Posterior vena cava (tissue), 2 donors: Measurements from ENCODE around the gene CELA1. TPM values are rescaled to one million over a fixed set of nuclear protein-coding genes. Genes with fewer than 3 reads are reported as not detected.
"Not testable (repeated sequence)": the region's sequence is repeated elsewhere in the genome, so short reads cannot be mapped to it uniquely, and the experiment has no call there.

Experiments
- DNase-seq: peaks from one replicate; pipeline ENCODE4 v3.0.0-alpha.2; 2020; ENCODE audit warnings: low spot score
- intact Hi-C, 2 donors: fragments of 100-400 bp; cut with DNase I; formaldehyde crosslinking; loops; one replicate each; pipeline versions ENCODE4 v1.14.1 to v1.14.2; 2022 to 2023
- total RNA-seq, 2 donors: library from RNA; stranded (reverse); fragmentation: NEBNext Ultra II Directional; extraction: Animal tissue kit (Norgen Biotek cat#: 25700); gene quantifications; one replicate each; pipeline ENCODE4 v1.2.1, GENCODE V29; 2021
- donor health status: DM: yes; HTN: yes; CAD: no.
- donor health status: DM: yes; HTN: yes; CAD: no.

The CELA1 gene
- total RNA-seq, 2 donors from 2014 or later: not detected

DNA sequence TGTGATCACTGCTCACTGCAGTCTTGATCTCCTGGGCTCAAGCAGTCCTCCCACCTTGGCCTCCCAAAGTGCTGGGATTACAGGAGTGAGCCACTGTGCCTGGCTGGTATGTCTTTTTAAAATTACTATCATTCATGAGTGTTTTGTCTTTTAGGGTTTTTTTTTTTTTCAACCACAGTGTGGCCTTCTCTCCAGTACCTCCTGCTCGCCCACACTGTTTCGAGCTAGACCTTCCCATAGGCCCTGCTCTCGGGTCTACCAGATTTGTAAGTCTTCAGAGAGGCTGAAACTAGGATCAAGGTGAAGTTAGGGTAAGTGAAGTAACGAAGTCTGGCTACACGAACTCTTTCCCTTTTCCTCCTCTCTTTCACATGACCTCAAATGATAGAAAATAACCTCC, 24.0 kb downstream of the CELA1 start:
- DNase-seq: no peak
- intact Hi-C loops: no loop called here

GRCh38 chr12:51321882-51322281, 24.6 kb downstream of the CELA1 start:
- DNase-seq: no peak
- intact Hi-C loops: no loop called here

- no peak for DNase-seq
- intact Hi-C loops: no loop called here
These were observed 25.7 kb downstream of the CELA1 start for GRCh38 chr12:51320695-51321320.

- no peak for DNase-seq
- intact Hi-C loops: no loop called here
These were observed 26.2 kb downstream of the CELA1 start for GRCh38 chr12:51320311-51320694.

DNA sequence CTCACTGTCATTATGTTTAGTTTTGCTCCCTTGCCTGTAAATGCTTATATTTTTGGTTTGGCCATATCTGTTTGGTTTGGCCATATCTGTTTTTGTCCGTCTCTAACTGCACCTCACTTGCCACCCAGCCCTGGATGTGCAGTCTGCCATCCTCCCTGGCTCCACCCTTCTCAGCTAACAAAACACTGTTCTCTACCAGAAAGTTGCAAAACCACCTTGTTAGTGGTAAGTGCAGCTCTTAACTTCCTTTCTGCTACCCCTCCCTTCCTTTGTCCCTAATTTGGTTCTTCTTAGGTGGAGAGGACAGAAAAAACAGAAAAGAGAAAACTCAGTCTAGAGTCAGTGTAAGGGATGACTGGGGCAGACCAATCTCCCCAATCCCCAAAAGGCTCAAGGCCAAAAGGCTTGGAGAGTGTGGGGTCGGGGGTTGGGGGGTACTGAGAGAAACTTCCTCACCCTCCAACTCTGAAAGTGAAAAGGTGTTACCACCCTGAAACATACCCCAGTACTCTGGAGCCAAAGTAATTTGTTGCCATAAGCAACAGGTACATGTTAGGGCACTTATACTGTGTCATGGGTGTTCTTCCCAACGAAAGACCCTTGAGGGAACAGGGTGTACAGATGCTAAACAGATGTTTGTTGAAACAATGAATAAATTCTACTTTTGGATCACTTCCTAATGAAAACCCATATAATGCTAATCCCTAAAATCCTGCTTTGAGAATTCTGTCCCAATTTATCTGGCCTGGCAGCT, 27.5 kb downstream of the CELA1 start:
- intact Hi-C loops: no loop called here
- DNase-seq: no peak

GRCh38 chr12:51318057-51318806, 28.2 kb downstream of the CELA1 start:
- intact Hi-C loops, DNase-seq: not testable (repeated sequence)

DNA sequence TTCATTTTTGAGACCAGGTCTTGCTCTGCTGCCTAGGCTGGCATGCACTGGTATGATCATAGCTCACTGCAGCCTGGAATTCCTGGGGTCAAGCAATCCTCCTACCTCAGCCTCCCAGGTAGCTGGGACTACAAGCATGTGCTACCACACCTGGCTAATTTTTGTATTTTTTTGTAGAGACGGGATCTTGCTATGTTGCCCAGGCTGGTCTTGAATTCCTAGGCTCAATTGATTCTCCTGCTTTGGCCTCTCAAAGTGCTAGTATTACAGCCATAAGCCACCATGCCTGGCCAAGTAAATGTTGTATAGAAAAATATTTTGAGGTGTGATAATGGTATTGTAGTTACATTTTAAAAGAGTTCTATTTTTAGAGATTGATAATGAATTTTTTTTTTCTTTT, 35.1 kb downstream of the CELA1 start:
- intact Hi-C loops: no loop called here
- no peak for DNase-seq

DNA sequence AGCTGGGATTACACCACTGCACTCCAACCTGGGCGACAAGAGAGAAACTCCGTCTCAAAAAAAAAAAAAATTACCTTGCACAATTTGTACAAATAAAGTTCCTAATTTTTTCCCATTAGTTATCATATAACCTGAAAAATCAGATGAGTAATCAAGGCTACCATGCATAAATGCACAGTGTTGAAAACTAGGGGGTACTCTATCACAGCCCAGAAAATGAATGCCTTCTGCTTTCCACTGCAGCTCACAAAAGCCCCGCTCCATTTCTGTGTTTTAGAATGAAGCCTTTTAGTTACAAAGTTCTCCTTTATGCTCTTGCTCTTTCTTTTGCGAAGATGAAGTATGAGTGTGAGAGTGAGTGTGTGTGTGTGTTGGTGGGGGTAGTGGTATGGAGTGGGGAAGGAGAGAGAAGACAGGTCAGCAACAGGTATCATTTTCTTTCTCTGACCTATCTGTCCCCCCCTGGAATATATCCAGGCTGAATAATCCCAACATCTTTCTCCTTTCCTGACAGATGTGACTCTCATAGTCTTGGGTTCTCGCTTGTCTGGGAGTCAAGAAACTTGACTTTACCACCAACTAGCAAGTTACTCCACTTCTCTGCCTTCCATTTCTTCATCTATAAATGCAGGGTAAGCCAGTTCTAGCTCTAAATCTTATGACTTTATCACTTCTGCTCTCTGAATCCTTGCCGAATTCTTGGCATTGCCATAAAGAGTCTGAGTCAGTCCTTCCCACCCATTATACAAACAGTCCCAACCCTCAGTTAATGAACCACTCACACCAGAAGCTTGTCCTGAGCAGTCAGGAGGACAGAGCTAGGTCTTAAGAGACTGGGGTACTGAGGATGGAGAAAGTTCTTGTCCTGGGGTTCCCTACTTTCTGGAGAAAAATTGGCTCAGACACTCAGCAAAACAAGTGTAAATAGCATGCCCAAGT, 38.6 kb downstream of the CELA1 start:
- intact Hi-C loops: no loop called here

DNA sequence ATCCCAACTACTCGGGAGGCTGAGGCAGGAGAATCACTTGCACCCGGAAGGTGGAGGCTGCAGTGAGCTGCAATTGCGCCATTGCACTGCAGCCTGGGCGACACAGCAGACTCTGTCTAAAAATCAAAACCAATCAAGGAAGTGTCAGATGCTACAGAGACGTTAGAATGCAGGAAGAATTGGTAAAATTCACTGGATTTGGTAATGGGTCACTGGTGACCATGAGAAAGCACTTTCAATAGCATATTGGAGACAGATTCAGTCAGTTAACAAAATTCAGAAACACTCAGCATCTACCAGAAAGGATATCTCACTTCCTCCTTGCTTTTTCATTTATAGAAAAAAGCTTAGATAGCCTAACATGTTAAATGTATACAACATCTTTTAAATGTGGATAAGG, 40.0 kb downstream of the CELA1 start:
- intact Hi-C loops: no loop called here
- no peak for DNase-seq

More for the DNA sequence above, 38.6 kb downstream of the CELA1 start:
- no peak for DNase-seq

DNA sequence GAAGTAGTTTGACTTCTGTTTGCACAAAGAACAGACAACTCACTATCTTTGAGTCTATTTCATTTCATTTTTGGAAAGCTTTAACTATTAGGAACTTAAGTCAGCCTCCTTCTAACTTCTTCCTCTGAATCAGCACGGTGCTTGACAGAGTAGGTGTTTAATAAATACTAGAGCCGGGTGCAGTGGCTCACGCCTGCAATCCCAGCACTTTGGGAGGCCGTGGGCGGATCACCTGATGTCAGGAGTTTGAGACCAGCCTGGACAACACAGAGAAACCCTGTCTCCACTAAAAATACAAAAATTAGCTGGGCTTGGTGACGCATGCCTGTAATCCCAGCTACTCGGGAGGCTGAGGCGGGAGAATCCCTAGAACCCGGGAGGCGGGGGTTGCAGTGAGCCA, 45.7 kb downstream of the CELA1 start:
- DNase-seq, intact Hi-C loops: not testable (repeated sequence)

GRCh38 chr12:51295651-51296050, 50.8 kb downstream of the CELA1 start:
- intact Hi-C loops: no loop called here
- no peak for DNase-seq

DNA sequence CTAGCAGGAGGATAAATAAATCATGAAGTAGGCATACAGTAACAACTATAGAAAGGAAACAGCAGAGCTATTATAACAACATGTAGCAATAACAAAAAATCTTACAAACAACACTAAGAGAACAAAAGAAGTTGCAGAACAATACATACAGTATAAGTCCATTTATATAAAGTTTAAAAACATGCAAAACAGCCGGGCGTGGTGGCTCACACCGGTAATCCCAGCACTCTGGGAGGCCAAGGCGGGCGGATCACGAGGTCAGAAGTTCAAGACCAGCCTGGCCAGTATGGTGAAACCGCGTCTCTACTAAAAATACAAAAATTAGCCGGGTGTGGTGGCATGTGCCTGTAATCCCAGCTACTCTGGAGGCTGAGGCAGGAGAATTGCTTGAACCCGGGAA, 52.4 kb downstream of the CELA1 start:
- intact Hi-C loops, DNase-seq: not testable (repeated sequence)

GRCh38 chr12:51293696-51294095, 52.8 kb downstream of the CELA1 start:
- intact Hi-C loops: no loop called here
- no peak for DNase-seq

DNA sequence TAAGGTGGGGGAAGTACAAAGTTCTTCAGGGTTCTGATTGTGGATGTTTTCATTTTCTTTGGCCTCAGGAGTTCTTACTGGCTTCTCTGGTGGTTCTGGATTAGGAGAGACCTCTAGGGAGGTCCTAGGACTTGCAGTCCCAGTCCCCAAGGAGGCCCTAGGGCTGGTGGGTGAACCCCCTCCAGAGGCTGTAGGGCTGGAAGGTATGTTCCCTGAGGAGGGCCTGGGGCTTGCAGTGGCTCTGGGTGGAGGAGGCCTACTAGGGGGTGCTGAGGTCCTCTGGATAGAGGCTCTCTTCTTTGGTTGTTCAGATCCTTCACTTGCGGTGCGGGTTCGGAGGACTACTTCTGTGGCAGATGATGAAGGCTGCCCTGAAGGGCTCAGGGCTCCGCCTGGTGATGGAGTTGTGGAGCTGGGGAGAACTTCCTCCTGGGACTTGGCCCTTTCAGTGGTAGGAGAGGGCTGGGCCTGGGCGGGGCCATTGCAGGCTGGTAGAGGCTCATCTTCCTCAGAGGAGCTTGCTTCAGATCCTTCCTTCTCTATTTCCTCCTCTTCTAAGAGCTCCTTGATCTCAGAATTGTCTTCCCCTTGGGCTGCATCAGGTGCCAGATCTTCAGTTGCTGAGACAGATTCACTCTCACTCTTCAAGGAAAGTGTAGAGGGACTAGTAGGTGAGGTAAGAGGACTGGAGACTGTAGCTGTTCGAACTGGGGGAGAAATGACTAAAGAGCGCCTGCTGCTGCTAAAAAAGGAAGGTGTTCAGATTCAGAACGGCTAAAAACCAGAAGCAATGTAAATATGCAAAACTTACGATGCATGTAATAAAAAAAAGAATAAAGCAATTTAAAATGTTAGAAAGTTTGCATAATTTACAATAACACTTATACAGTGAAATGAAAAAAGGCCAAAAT, 54.6 kb downstream of the CELA1 start:
- DNase-seq: peak; percentile 87
- intact Hi-C loops: not testable (repeated sequence)

DNA sequence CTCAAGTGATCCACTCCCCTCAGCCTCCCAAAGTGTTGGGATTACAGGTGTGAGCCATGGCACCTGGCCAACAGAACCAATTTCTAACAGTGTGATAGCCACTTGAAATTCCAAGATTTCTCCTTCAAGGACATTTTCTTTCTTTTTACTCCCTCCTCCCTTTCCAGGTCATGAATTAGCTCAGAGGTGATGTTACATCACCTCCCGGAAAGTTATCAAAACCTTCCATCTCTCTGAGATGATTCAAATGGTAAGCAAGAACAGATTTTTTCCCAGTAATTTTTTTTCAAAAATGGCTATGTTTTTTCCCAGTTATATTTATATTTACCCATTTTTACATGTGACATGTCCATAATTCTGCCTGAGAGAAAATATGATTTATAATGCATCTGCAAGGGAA, 60.6 kb downstream of the CELA1 start:
- intact Hi-C loops: no loop called here
- no peak for DNase-seq

GRCh38 chr12:51281202-51281924, 65.1 kb downstream of the CELA1 start:
- intact Hi-C loops: no loop called here
- DNase-seq: no peak
